SIG-M5 treated with dmso at 0.1 percent for 504 hours (cell line): ENCODE measurements around the gene IL4R.
"Not testable (repeated sequence)": the region's sequence is repeated elsewhere in the genome, so short reads cannot be mapped to it uniquely, and the experiment has no call there.

Experiments
- DNase-seq: peaks from one replicate; lab custom pipeline; 2025; ENCODE audit not compliant: unreplicated experiment; lab: John Stamatoyannopoulos, UW

Gene IL4R

DNA sequence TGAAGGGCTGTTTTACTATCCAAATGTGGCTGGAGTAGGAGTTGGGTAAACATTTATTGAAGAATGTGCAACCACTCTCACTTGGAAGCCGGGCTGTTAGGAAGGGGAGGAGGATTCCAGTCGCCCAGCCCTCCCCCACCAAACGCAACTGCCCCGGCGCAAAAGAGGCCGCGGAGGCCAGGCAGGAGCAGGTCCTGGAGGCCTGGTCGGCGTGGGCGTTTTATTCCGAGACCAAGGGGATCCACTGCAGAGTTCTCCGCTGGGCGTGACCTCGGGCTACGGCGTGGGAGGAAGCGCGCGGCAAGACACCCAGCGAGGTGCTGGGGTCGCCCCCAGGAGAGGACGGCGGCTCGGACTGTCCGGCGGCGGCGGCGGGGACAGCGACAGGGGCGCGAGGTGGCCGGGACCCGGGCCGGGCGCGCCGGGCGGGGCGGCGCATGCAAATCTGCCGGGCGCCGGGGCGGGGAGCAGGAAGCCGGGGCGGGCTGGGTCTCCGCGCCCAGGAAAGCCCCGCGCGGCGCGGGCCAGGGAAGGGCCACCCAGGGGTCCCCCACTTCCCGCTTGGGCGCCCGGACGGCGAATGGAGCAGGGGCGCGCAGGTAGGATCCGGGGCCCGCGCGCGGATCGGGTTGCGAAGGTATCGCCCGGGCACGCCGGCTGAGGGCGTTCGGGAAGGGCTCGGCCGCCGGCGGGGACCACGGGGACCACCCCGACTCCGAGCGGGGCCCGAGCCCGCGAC, at the start of gene IL4R:
TSS of gene IL4R (plus strand) at position 553 of the 739 bp plus-strand sequence. CDS start 26,230 bp downstream, outside the sequence.
- DNase-seq: peak; percentile 29

DNA sequence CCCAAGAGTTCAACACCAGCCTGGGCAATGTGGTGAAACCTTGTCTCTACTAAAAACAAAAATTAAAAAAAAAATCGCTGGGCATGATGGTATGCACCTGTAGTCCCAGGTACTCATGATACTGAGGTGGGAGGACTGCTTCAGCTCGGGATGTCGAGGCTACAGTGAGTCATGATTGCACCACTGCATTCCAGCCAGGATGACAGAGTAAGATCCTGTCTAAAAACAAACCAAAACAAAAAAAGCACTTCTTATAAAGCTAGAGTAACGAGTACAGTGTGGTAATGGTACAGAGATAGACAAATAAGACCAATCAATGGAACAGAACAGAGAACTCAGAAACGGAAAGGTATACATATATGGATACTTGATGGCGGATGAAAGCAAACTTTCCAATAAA, 49.6 kb upstream of the IL4R start:
- peak; percentile 19 for DNase-seq

DNA sequence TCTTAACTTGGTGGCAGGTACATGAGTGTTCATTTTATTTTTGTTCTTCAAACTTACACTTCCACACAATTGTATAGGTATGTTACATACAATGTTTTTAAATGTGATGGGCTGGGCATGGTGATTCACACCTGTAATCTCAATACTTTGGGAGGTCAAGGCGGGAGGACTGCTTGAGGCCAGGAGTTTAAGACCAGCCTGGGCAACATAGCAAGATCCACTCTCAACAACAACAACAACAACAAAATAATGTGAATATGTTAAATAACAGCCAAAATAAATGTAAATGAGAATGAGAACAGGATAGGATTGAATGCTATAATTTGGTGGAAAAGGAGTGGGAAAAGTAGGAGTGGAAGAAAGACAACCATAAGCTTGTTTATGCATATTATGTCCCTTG, 47.8 kb upstream of the IL4R start:
- no peak for DNase-seq

DNA sequence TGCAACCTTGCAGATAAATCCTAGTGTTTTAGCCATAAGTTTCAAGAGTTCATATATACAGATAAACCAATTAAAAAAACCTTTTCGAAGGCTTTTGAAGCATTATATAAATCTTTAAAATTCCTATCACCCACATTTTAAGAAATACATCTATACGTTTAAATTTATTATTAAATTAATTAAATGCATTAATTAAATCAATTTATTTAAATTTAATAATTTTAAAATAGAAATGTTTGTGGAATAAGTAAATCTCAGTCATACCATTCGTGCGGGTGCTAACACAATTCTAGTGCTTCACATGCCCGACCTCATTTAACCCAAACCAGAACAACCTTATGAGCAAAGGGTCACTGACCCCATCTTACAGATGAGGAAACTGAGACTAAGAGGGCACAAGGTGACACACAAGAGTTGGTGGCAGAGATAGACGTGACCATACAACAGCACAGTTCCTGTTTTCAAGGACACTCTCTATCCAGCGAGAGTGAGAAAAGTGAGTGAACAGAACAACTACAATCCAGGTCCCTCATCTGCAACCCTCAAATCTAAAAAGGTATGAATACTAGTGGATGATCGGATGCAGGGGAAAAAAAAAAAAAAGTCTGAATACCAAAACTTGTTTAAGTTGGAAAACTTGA, 46.6 kb upstream of the IL4R start:
- DNase-seq: peak; percentile 20

DNA sequence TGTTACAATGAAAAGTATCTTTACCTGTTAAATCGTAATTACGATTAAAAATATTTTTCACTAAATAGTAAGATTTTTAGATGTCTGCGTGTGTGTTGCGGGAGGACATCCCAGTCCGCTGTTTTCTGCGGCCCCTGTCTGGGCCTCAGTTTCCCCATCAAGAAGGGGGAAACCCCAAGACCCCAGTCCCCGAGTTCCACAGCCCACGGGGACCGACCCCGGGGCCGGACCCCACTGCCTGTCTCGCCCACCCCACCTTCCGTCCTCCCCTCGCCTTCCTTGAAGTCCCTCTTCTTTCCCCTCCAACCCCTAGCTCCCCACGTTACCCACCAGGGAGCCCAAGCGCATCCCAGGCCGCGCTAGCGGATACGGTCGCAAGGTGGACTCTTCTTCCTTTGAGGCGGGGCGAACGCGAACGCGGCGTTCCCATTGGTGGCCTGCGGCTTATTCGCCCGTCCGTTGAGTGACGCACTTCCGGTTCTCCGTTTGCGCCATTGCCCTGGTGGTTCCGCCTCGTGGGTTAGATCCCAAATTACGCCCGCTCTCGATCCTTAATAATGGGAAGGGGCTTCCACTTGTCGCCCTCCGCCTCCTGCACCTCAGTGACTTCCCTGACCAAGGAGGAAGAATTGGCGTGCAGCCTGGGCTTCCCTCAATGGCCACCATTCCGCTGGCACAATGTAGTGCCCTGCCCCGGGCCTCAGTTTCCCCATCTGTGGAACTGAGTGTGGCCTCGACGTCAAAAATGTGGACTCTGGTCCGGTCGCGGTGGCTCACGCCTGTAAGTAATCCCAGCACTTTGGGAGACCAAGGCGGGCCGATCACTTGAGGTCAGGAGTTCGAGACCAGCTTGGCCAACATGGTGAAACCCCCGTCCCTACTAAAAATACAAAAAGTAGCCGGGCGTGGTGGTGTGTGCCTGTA, 45.1 kb upstream of the IL4R start, which contains the start of gene NSMCE1:
TSS of gene NSMCE1 (minus strand) at position 397 of the 924 bp plus-strand sequence. CDS start 11,202 bp downstream, outside the sequence.
- DNase-seq: peak; percentile 89

GRCh38 chr16:27269300-27270150, 44.2 kb upstream of the IL4R start:
- DNase-seq: no peak

- DNase-seq: no peak
Measured at GRCh38 chr16:27270349-27270748, 43.4 kb upstream of the IL4R start.

DNA sequence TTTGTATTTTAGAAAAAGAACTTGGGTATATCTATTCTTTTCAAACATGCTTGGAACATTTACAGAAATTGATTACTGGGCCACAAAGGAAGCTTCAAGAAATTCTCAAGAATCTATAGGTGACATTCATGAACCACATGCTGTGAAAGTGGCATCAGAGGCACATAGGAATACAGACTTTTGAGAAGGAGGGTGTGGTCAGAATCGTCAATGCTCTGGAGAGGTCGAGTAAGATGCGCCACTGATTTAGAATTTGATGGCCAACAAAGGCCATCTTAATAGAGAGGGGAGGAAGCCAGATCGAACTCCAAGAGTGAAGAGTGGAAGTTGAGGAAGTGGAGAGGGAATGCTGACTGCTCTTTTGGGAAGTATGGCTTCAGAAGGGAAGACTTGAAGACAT, 41.7 kb upstream of the IL4R start:
- DNase-seq: no peak

GRCh38 chr16:27272697-27273096, 41.1 kb upstream of the IL4R start:
- not testable (repeated sequence) for DNase-seq

DNA sequence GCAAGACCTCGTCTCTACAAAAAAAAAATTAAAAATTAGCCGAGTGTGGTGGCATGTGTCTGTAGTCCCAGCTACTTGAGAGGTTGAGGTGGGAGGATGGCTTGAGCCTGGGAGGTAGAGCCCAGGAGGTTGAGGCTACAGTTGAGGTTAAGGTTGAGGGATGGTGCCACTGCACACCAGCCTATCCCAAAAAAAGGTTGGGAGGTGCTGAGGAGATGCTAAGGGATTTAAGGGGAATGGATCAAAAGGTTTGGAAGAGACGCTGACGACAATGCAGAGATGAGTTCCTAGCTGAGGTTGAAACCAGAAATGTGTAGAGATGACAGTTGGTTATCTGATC, 40.5 kb upstream of the IL4R start:
- DNase-seq: no peak

- no peak for DNase-seq
Measured at GRCh38 chr16:27273670-27274423, 39.9 kb upstream of the IL4R start.

- DNase-seq: not testable (repeated sequence)
Measured at GRCh38 chr16:27274424-27274874, 39.3 kb upstream of the IL4R start.

- no peak for DNase-seq
Measured at GRCh38 chr16:27275394-27275793, 38.4 kb upstream of the IL4R start.

GRCh38 chr16:27281243-27281642, 32.5 kb upstream of the IL4R start:
- no peak for DNase-seq

DNA sequence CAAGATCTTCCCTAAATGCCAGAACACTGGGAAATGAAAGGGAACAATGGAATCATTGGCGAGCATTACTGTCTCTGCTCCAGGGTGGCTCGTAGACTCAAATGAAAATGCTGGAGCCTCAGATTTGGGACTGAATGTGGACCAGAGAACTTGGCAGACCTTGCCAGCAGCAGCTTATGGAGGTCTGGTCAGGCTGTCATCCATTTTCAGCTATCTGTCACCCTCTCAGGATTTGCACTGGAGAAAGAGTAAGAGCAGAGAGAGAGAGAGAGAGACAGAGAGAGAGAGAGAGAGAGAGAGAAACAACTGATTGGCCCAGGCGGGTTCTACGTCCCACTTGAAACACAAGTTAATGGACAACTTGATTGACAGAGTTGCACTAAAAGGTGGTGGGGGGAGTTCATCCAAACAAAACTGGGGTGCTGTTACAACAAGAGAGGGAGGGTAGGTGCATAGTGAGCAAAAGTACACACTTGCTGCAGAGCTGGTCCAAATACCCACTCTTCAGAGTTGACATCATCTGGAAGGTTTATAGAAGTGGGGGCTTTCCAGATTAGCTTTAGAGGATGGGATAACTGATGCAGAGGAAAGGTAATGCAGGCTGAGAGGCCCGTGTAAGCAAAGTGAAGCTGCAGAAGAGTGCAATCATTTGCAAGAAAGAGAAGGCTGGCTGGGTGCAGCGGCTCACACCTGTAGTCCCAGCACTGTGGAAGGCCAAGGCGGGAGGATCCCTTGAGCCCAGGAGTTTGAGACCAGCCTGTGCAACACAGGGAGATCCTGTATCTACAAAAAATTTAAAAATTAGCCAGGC, 28.7 kb upstream of the IL4R start:
- no peak for DNase-seq

GRCh38 chr16:27285676-27286196, 28.0 kb upstream of the IL4R start:
- DNase-seq: no peak

DNA sequence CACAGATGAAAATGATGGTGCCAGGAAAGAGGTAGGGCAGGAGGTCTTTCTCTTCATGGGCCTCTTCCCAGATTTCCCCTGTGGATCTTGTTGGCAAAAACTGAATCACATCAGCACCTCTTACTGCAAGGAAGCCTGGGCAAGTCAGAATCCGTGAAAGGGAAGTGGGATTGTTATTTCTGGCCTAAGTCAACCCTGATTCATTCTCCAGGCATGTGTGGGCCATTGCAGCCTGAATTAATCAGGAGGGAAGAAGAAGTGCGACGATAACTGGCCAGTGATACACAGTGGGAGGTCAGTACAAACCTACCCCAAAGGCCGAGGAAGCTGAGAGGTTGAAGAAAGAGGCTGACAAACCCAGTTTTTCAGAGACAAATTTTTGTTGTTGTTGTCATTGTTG, 27.3 kb upstream of the IL4R start:
- peak; percentile 49 for DNase-seq

GRCh38 chr16:27287051-27287811, 26.5 kb upstream of the IL4R start:
- DNase-seq: no peak
